Measurements from ENCODE around the gene BRF1. TPM values are rescaled to one million over a fixed set of nuclear protein-coding genes. Genes with fewer than 3 reads are reported as not detected.
A peak's percentile ranks its signal among the peaks of the same experiment; 100 is the strongest.

BRF1 gene
- total RNA-seq, 1 experiment from 2014 or later, result 26.4 TPM

GRCh38 chr14:105294142-105294597 lies 6.6 kb downstream of the BRF1 start:
- H3K4me3 Mint-ChIP-seq, result no peak overlapping the region
- no peaks in the 10 kb centered on the region for H3K4me1 Mint-ChIP-seq
- peak overlapping the region; percentile 67 for H3K27ac Mint-ChIP-seq
- TF ChIP-seq, protein P1, sequence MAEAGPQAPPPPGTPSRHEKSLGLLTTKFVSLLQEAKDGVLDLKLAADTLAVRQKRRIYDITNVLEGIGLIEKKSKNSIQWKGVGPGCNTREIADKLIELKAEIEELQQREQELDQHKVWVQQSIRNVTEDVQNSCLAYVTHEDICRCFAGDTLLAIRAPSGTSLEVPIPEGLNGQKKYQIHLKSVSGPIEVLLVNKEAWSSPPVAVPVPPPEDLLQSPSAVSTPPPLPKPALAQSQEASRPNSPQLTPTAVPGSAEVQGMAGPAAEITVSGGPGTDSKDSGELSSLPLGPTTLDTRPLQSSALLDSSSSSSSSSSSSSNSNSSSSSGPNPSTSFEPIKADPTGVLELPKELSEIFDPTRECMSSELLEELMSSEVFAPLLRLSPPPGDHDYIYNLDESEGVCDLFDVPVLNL (CRISPR knock-in tag; IDR thresholded peaks at IDR 0.05; ENCODE audit: borderline replicate concordance, low read depth), result no peak
- TF ChIP-seq IRF1 (CRISPR knock-in tag; IDR thresholded peaks at IDR 0.05), result no peak
- no peak for TF ChIP-seq RORB (CRISPR knock-in tag; IDR thresholded peaks at IDR 0.05)
- TF ChIP-seq SMAD4 (CRISPR knock-in tag; IDR thresholded peaks at IDR 0.05), result no peak
- no peak for ATAC-seq
- ChIA-PET CTCF (interaction anchor here (4.5 kb wide), 1 partner anchor 58 kb away, joined by 13 read pairs; no protein-coding TSS in a partner anchor), POLR2A (no interaction called here)
- peaks cover 6% of the 10 kb centered on the region for H3K27me3 Mint-ChIP-seq (ENCODE audit: low read depth)
- no peak for DNase-seq (ENCODE audit: low spot score)
- H3K36me3 Mint-ChIP-seq, result no peaks in the 10 kb centered on the region
- H3K9me3 Mint-ChIP-seq, result no peaks in the 10 kb centered on the region

- Mint-ChIP-seq H3K36me3 (no peaks in the 10 kb centered on the region), H3K4me1 (no peaks in the 10 kb centered on the region), H3K9me3 (no peaks in the 10 kb centered on the region), H3K4me3 (no peak overlapping the region), H3K27me3 (ENCODE audit: low read depth) (no peaks in the 10 kb centered on the region), H3K27ac (no peak overlapping the region)
- ChIA-PET CTCF (interaction anchor here (1.7 to 4.5 kb wide), 2 partner anchors 59 to 188 kb away, joined by 3 to 13 read pairs; no protein-coding TSS in a partner anchor), POLR2A (interaction anchor here (1.3 kb wide), 1 partner anchor 8 kb away, joined by 5 read pairs; the partner anchor contains the start of gene BRF1)
- ATAC-seq, result no peak
- TF ChIP-seq USF1 (CRISPR knock-in tag; IDR thresholded peaks at IDR 0.05) (no peak), CBFB (CRISPR knock-in tag; IDR thresholded peaks at IDR 0.05; ENCODE audit: low read depth) (no peak), ZNF263 (CRISPR knock-in tag; IDR thresholded peaks at IDR 0.05; ENCODE audit: low read depth) (no peak), NR3C1 (CRISPR knock-in tag; conservative IDR thresholded peaks at IDR 0.05; ENCODE audit: low read depth) (no peak), EMX1 (CRISPR knock-in tag; IDR thresholded peaks at IDR 0.05) (no peak), HMGA2 (CRISPR knock-in tag; IDR thresholded peaks at IDR 0.05) (no peak), ZNF396 (CRISPR knock-in tag; IDR thresholded peaks at IDR 0.05; ENCODE audit: borderline replicate concordance) (no peak), ETV6 (CRISPR knock-in tag; IDR thresholded peaks at IDR 0.05) (no peak), ZNF138 (CRISPR knock-in tag; conservative IDR thresholded peaks at IDR 0.05) (no peak), MXD4 (CRISPR knock-in tag; IDR thresholded peaks at IDR 0.05; ENCODE audit: borderline replicate concordance) (no peak), ELF4 (CRISPR knock-in tag; IDR thresholded peaks at IDR 0.05; ENCODE audit: low read depth) (no peak)
- TF ChIP-seq, protein P2, sequence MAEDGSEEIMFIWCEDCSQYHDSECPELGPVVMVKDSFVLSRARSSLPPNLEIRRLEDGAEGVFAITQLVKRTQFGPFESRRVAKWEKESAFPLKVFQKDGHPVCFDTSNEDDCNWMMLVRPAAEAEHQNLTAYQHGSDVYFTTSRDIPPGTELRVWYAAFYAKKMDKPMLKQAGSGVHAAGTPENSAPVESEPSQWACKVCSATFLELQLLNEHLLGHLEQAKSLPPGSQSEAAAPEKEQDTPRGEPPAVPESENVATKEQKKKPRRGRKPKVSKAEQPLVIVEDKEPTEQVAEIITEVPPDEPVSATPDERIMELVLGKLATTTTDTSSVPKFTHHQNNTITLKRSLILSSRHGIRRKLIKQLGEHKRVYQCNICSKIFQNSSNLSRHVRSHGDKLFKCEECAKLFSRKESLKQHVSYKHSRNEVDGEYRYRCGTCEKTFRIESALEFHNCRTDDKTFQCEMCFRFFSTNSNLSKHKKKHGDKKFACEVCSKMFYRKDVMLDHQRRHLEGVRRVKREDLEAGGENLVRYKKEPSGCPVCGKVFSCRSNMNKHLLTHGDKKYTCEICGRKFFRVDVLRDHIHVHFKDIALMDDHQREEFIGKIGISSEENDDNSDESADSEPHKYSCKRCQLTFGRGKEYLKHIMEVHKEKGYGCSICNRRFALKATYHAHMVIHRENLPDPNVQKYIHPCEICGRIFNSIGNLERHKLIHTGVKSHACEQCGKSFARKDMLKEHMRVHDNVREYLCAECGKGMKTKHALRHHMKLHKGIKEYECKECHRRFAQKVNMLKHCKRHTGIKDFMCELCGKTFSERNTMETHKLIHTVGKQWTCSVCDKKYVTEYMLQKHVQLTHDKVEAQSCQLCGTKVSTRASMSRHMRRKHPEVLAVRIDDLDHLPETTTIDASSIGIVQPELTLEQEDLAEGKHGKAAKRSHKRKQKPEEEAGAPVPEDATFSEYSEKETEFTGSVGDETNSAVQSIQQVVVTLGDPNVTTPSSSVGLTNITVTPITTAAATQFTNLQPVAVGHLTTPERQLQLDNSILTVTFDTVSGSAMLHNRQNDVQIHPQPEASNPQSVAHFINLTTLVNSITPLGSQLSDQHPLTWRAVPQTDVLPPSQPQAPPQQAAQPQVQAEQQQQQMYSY (CRISPR knock-in tag; IDR thresholded peaks at IDR 0.05), result no peak
- TF ChIP-seq, protein P3, sequence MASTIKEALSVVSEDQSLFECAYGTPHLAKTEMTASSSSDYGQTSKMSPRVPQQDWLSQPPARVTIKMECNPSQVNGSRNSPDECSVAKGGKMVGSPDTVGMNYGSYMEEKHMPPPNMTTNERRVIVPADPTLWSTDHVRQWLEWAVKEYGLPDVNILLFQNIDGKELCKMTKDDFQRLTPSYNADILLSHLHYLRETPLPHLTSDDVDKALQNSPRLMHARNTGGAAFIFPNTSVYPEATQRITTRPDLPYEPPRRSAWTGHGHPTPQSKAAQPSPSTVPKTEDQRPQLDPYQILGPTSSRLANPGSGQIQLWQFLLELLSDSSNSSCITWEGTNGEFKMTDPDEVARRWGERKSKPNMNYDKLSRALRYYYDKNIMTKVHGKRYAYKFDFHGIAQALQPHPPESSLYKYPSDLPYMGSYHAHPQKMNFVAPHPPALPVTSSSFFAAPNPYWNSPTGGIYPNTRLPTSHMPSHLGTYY (CRISPR knock-in tag; IDR thresholded peaks at IDR 0.05), result no peak
- TF ChIP-seq, protein P4, sequence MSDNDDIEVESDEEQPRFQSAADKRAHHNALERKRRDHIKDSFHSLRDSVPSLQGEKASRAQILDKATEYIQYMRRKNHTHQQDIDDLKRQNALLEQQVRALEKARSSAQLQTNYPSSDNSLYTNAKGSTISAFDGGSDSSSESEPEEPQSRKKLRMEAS (CRISPR knock-in tag; IDR thresholded peaks at IDR 0.05), result no peak
- DNase-seq (ENCODE audit: low spot score), result no peak
These were observed 7.7 kb downstream of the BRF1 start for GRCh38 chr14:105292826-105293711.

Data from WTC11 (cell line).